H9 (cell line): ENCODE measurements around the gene KLHDC7A. TPM values are rescaled to one million over a fixed set of nuclear protein-coding genes. Genes with fewer than 3 reads are reported as not detected.

Experiments used
- DNase-seq: peaks from one replicate; pipeline ENCODE4 v3.0.0-alpha.2; 2017
- H2AFZ ChIP-seq: one replicate; pipeline ENCODE4 v1.6.1; 2013; ENCODE audit warnings: mild to moderate bottlenecking, low read length, control low read depth, moderate library complexity
- H2AK5ac ChIP-seq: 2 replicates; pipeline ENCODE4 v1.6.1; 2013; ENCODE audit warnings: low read length, control low read depth, mixed read lengths; ENCODE audit not compliant: insufficient read length
- H2BK120ac ChIP-seq: one replicate; pipeline ENCODE4 v1.6.1; 2013; ENCODE audit warnings: low read depth, mild to moderate bottlenecking, low read length, control low read depth, inconsistent platforms; ENCODE audit not compliant: poor library complexity, severe bottlenecking
- H2BK12ac ChIP-seq: 2 replicates; pipeline ENCODE4 v1.6.1; 2013; ENCODE audit warnings: low read length, control low read depth, mixed read lengths, low read depth; ENCODE audit not compliant: insufficient read length
- H2BK15ac ChIP-seq: 2 replicates; pipeline ENCODE4 v1.6.1; 2013; ENCODE audit warnings: low read depth, low read length, control low read depth
- H2BK20ac ChIP-seq: one replicate; pipeline ENCODE4 v1.6.1; 2013; ENCODE audit warnings: low read depth, mild to moderate bottlenecking, low read length, control low read depth, inconsistent platforms; ENCODE audit not compliant: poor library complexity, severe bottlenecking
- H2BK5ac ChIP-seq: 2 replicates; pipeline ENCODE4 v1.6.1; 2013; ENCODE audit warnings: low read length, control low read depth, mixed read lengths; ENCODE audit not compliant: insufficient read length
- H3K14ac ChIP-seq: 2 replicates; pipeline ENCODE4 v1.6.1; 2013; ENCODE audit warnings: low read length, control low read depth; ENCODE audit not compliant: insufficient read depth
- H3K18ac ChIP-seq: 2 replicates; pipeline ENCODE4 v1.6.1; 2013; ENCODE audit warnings: low read depth, mild to moderate bottlenecking, mixed read lengths, low read length, control low read depth; ENCODE audit not compliant: insufficient read length
- H3K23ac ChIP-seq: 2 replicates; pipeline ENCODE4 v1.6.1; 2013; ENCODE audit warnings: low read length, control low read depth, mixed read lengths, low read depth; ENCODE audit not compliant: insufficient read length
- H3K23me2 ChIP-seq: 2 replicates; pipeline ENCODE4 v1.6.1; 2013; ENCODE audit warnings: low read depth, mild to moderate bottlenecking, mixed read lengths, low read length, control low read depth; ENCODE audit not compliant: insufficient read length, poor library complexity, severe bottlenecking
- H3K27ac ChIP-seq: 2 replicates; pipeline ENCODE4 v1.5.1; 2013; ENCODE audit warnings: low read length, control low read depth, mixed read lengths, low read depth; ENCODE audit not compliant: insufficient read length
- H3K27me3 ChIP-seq: 2 replicates; pipeline ENCODE4 v1.6.1; 2013; ENCODE audit warnings: low read length, control low read depth, inconsistent platforms; ENCODE audit not compliant: insufficient read depth
- H3K4ac ChIP-seq: 2 replicates; pipeline ENCODE4 v1.6.1; 2013; ENCODE audit warnings: low read depth, mild to moderate bottlenecking, control low read depth, inconsistent platforms, low read length, moderate library complexity
- H3K4me1 ChIP-seq: 2 replicates; pipeline ENCODE4 v1.6.1; 2013; ENCODE audit warnings: low read length, control low read depth, inconsistent platforms; ENCODE audit not compliant: insufficient read depth
- H3K4me2 ChIP-seq: 2 replicates; pipeline ENCODE4 v1.6.1; 2013; ENCODE audit warnings: low read length, control low read depth, mixed read lengths; ENCODE audit not compliant: insufficient read length, insufficient read depth
- H3K56ac ChIP-seq: 2 replicates; pipeline ENCODE4 v1.6.1; 2013; ENCODE audit warnings: low read depth, mild to moderate bottlenecking, mixed read lengths, low read length, control low read depth; ENCODE audit not compliant: insufficient read length
- H3K79me1 ChIP-seq: 2 replicates; pipeline ENCODE4 v1.6.1; 2013; ENCODE audit warnings: low read depth, mild to moderate bottlenecking, moderate library complexity, low read length, control low read depth, inconsistent platforms; ENCODE audit not compliant: insufficient read depth, poor library complexity, severe bottlenecking
- H3K79me2 ChIP-seq: 2 replicates; pipeline ENCODE4 v1.6.1; 2013; ENCODE audit warnings: low read length, control low read depth, inconsistent platforms; ENCODE audit not compliant: insufficient read depth
- H3K9ac ChIP-seq: 2 replicates; pipeline ENCODE4 v1.6.1; 2013; ENCODE audit warnings: low read length, control low read depth, mixed read lengths; ENCODE audit not compliant: insufficient read length; ENCODE audit errors: extremely low read depth
- H3K9me3 ChIP-seq: one replicate; pipeline ENCODE4 v1.6.1; 2013; ENCODE audit warnings: low read depth, low read length, inconsistent platforms; ENCODE audit not compliant: control insufficient read depth
- H3T11ph ChIP-seq: one replicate; pipeline ENCODE4 v1.6.1; 2013; ENCODE audit warnings: mild to moderate bottlenecking, low read length, control low read depth, inconsistent platforms
- H4K20me1 ChIP-seq: one replicate; pipeline ENCODE4 v1.6.1; 2013; ENCODE audit not compliant: control insufficient read depth, insufficient read length, insufficient read depth
- H4K5ac ChIP-seq: 2 replicates; pipeline ENCODE4 v1.6.1; 2013; ENCODE audit warnings: low read depth, mild to moderate bottlenecking, mixed read lengths, low read length, control low read depth; ENCODE audit not compliant: insufficient read length
- H4K8ac ChIP-seq: replicated peaks from 2 replicates; pipeline ENCODE4 v1.6.1; 2013; ENCODE audit warnings: low read length, control low read depth, mixed read lengths, low read depth; ENCODE audit not compliant: insufficient read length
- H4K91ac ChIP-seq: 2 replicates; pipeline ENCODE4 v1.6.1; 2013; ENCODE audit warnings: low read depth, mild to moderate bottlenecking, moderate library complexity, mixed read lengths, low read length, control low read depth; ENCODE audit not compliant: insufficient read length
- H3K27ac Mint-ChIP-seq, 3 experiments: 2 replicates in 2 of 3; 3 replicates in 1 of 3; pipeline ENCODE4 v1.8.0; 2020 to 2021; ENCODE audit warnings: mixed read lengths in 3 of 3, mild to moderate bottlenecking in 1 of 3, moderate library complexity in 1 of 3
- H3K27me3 Mint-ChIP-seq: 2 replicates; pipeline ENCODE4 v1.8.0; 2021; ENCODE audit warnings: low read depth, mild to moderate bottlenecking, moderate library complexity, mixed read lengths
- H3K36me3 Mint-ChIP-seq, 3 experiments: 2 replicates in 2 of 3; 3 replicates in 1 of 3; pipeline ENCODE4 v1.8.0; 2020 to 2021; ENCODE audit warnings: low read depth in 3 of 3, mixed read lengths in 3 of 3; ENCODE audit not compliant: insufficient read depth in 1 of 3
- H3K4me1 Mint-ChIP-seq, 2 experiments: 2 replicates each; pipeline ENCODE4 v1.8.0; 2020; ENCODE audit warnings: mixed read lengths in 2 of 2
- H3K4me3 Mint-ChIP-seq, 2 experiments: 2 replicates in 1 of 2; 3 replicates in 1 of 2; pipeline ENCODE4 v1.8.0; 2020 to 2021; ENCODE audit warnings: mild to moderate bottlenecking in 2 of 2, mixed read lengths in 2 of 2, moderate library complexity in 1 of 2
- H3K9me3 Mint-ChIP-seq, 2 experiments: 2 replicates in 1 of 2; 3 replicates in 1 of 2; pipeline ENCODE4 v1.8.0; 2020; ENCODE audit warnings: mild to moderate bottlenecking in 2 of 2, mixed read lengths in 2 of 2, moderate library complexity in 1 of 2
- CTCF ChIP-seq: fragments of 200-600 bp; sonication (generic); conservative IDR thresholded peaks from 3 replicates; pipeline ENCODE4 v1.8.0; 2021; ENCODE audit warnings: antibody characterized with exemption, mild to moderate bottlenecking
- WGBS: extraction: QIAGEN DNeasy Blood & Tissue Kit; methylation state at CpG from one replicate; pipeline ENCODE4 v1.1.7; 2013; ENCODE audit warnings: missing lambda C conversion rate, low lambda C conversion rate, mixed read lengths; ENCODE audit not compliant: insufficient read length; ENCODE audit errors: extremely low coverage; 5-methylcytosine and 5-hydroxymethylcytosine counted together
- total RNA-seq: library from RNA; stranded (reverse); gene quantifications from 2 replicates; pipeline ENCODE4 v1.2.1, GENCODE V29; 2021

Gene KLHDC7A
- total RNA-seq, 1 experiment from 2014 or later = 11.4 TPM

DNA sequence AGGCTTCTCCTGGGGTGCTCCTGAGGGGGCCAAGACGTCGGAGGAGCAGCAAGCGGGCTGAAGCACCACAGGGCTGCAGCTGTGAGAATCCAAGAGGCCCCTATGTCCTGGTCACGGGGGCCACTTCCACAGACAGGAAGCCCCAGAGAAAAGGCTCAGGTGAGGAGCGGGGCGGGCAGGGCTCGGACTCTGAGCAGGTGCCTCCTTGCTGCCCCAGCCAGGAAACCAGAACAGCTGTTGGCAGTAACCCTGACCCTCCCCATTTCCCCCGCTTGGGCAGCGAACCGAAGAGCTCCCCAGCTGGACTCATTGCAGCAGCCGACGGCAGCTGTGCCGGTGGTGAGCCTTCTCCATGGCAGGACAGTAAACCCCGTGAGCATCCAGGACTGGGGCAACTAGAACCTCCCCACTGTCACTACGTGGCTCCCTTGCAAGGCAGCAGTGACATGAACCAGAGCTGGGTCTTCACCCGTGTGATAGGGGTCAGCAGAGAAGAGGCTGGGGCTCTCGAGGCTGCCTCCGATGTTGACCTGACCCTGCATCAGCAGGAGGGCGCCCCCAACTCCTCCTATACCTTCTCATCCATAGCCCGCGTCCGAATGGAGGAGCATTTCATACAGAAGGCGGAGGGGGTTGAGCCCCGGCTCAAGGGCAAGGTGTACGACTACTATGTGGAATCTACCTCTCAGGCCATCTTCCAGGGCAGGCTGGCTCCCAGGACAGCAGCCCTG lies 625 bp downstream of the KLHDC7A start:
- peak overlapping the region; percentile 49 for H3K18ac ChIP-seq
- H3K23ac ChIP-seq = no peak overlapping the region

More for the DNA sequence above, 625 bp downstream of the KLHDC7A start:
- peak overlapping the region; percentile 91 to 99 (median 96); a peak in 4 of 7 replicates for H3K27ac Mint-ChIP-seq
- Histone ChIP-seq H2BK12ac (peak overlapping the region; percentile 1), H3K56ac (no peak overlapping the region), H3K79me2 (no peaks in the 10 kb centered on the region; the same call in 1 of the 2 replicates), H3K4me2 (peak overlapping the region; percentile 15), H2BK120ac (no peak overlapping the region), H3K79me1 (no peaks in the 10 kb centered on the region), H3K9ac (no peak overlapping the region), H3K27me3 (no peaks in the 10 kb centered on the region), H3K14ac (peak overlapping the region; percentile 14), H3K4me1 (peaks cover 12% of the 10 kb centered on the region; the same call in 1 of the 2 replicates), H3K27ac (no peak overlapping the region), H3K23me2 (no peaks in the 10 kb centered on the region), H2AFZ (no peak overlapping the region), H3K4ac (no peak overlapping the region), H2BK5ac (no peak overlapping the region), H2BK20ac (no peak overlapping the region), H2AK5ac (no peak overlapping the region), H4K8ac (no peak overlapping the region), H4K91ac (no peak overlapping the region), H2BK15ac (no peak overlapping the region), H3K9me3 (no peaks in the 10 kb centered on the region), H4K20me1 (no peaks in the 10 kb centered on the region), H3T11ph (no peak overlapping the region), H4K5ac (no peak overlapping the region)
- peaks cover 0 to 10% of the 10 kb centered on the region in 2 experiments; a peak in 4 of 5 replicates for H3K9me3 Mint-ChIP-seq
- TF ChIP-seq CTCF = no peak
- no peaks in the 10 kb centered on the region for H3K27me3 Mint-ChIP-seq
- peak; percentile 48 for DNase-seq
- peak overlapping the region; percentile 45 to 56; a peak in 4 of 5 replicates for H3K4me3 Mint-ChIP-seq
- peaks cover 23 to 27% (median 25%) of the 10 kb centered on the region in 3 experiments for H3K36me3 Mint-ChIP-seq
- no CpG with 5 or more reads among the region's 25 CpGs for WGBS
- H3K4me1 Mint-ChIP-seq = peaks cover 43 to 46% of the 10 kb centered on the region in 2 experiments
